ENCODE measurements around the gene REV1. TPM values are rescaled to one million over a fixed set of nuclear protein-coding genes. Genes with fewer than 3 reads are reported as not detected.

Gene REV1
- total RNA-seq, 1 experiment from 2014 or later = 38.6 TPM

GRCh38 chr2:99404797-99405669 is 84.8 kb downstream of the REV1 start:
- no peaks in the 10 kb centered on the region for H3K9me3 Mint-ChIP-seq (ENCODE audit: unreplicated experiment)
- CTCF ChIA-PET = no interaction called here
- no TSS peak for BruUV-seq (replicated peaks)
- intact Hi-C loops (cut with micrococcal nuclease) = no loop called here
- no peak for DNase-seq (ENCODE audit: unreplicated experiment)
- H3K4me1 Mint-ChIP-seq (ENCODE audit: insufficient read depth, unreplicated experiment) = no peaks in the 10 kb centered on the region
- TF ChIP-seq CTCF (IDR thresholded peaks at IDR 0.05; ENCODE audit: unreplicated experiment) = no peak
- H3K27me3 Mint-ChIP-seq (ENCODE audit: insufficient read depth, unreplicated experiment) = no peaks in the 10 kb centered on the region
- peaks cover 80% of the 10 kb centered on the region for H3K36me3 Mint-ChIP-seq (ENCODE audit: insufficient read depth, unreplicated experiment)
- POLR2A ChIA-PET = interaction anchor here (1.0 kb wide), 1 partner anchor 16 kb away, joined by 3 read pairs; no protein-coding TSS in a partner anchor
- no peak overlapping the region for H3K27ac Mint-ChIP-seq (ENCODE audit: low read depth, unreplicated experiment)
- no peak overlapping the region for H3K4me3 Mint-ChIP-seq (ENCODE audit: unreplicated experiment)

DNA sequence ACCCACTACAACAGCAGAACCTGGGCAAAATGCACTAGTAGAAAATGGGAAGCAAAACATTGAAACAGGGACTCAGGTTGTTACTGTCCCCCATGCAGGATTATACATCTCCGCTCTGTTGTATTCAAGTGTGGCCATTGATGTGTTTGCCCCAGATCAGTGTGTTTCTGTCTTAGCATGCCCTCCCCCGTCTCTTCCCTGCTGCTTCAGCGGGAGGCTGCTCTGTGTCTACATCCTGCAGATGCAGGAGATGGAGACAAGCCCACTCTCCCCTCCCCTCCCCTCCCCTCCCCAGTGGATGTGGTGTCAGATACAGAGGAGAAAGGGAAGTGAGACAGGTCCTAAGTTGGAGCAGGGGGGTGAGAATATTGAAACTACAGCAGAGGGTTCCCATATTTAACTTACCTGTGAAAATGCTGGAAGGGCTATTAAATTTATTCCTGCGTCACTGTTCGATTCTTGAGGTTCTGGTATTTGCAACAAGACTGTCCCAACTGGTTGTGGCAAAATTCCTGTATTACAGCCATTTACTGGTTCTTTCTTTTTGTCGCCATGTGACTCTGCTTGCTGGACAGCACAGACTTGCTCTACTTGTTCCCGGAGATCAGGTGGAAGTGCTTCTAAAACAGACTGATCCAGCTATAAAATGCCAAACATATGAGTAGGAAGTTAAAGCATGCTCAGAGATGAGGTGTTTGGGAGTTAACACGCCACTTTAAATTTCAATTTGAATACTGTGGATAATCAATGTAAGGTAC is 85.6 kb downstream of the REV1 start:
- no TSS peak for BruUV-seq (replicated peaks)
- H3K9me3 Mint-ChIP-seq (ENCODE audit: unreplicated experiment) = no peaks in the 10 kb centered on the region
- intact Hi-C loops (cut with micrococcal nuclease) = no loop called here
- no peaks in the 10 kb centered on the region for H3K4me1 Mint-ChIP-seq (ENCODE audit: insufficient read depth, unreplicated experiment)
- H3K27me3 Mint-ChIP-seq (ENCODE audit: insufficient read depth, unreplicated experiment) = no peaks in the 10 kb centered on the region
- no peak overlapping the region for H3K4me3 Mint-ChIP-seq (ENCODE audit: unreplicated experiment)
- ChIA-PET CTCF (interaction anchor here (0.6 kb wide), 1 partner anchor 25 kb away, joined by 3 read pairs; no protein-coding TSS in a partner anchor), POLR2A (interaction anchor here (1.0 to 1.4 kb wide), 2 partner anchors 16 to 70 kb away, joined by 3 read pairs; no protein-coding TSS in a partner anchor)
- H3K27ac Mint-ChIP-seq (ENCODE audit: low read depth, unreplicated experiment) = peak overlapping the region; percentile 67
- no peak for TF ChIP-seq CTCF (IDR thresholded peaks at IDR 0.05; ENCODE audit: unreplicated experiment)
- peaks cover 88% of the 10 kb centered on the region for H3K36me3 Mint-ChIP-seq (ENCODE audit: insufficient read depth, unreplicated experiment)
- DNase-seq (ENCODE audit: unreplicated experiment) = no peak

DNA sequence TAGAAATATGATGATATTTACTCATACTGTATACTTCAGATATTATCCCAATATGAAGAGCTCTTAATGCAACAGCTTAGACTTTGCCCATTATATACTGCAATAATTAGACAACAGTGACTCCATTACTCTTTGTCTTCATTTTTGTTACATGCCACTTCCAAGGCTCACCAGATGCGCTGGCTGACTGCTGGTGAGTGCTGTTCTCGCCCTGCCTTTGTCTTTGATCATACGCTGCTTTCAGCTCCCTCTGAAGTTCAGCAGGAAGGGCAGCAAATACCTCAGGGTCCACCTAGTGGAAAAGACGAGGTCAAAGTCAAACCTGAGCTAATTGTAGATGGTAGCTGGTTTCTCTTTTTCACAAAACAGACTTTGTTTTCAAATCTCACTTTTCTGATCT is 86.3 kb downstream of the REV1 start:
- no TSS peak for BruUV-seq (replicated peaks)
- Mint-ChIP-seq H3K9me3 (ENCODE audit: unreplicated experiment) (no peaks in the 10 kb centered on the region), H3K36me3 (ENCODE audit: insufficient read depth, unreplicated experiment) (peaks cover 95% of the 10 kb centered on the region), H3K27ac (ENCODE audit: low read depth, unreplicated experiment) (peak overlapping the region; percentile 67), H3K4me1 (ENCODE audit: insufficient read depth, unreplicated experiment) (no peaks in the 10 kb centered on the region), H3K27me3 (ENCODE audit: insufficient read depth, unreplicated experiment) (no peaks in the 10 kb centered on the region), H3K4me3 (ENCODE audit: unreplicated experiment) (no peak overlapping the region)
- intact Hi-C loops (cut with micrococcal nuclease) = no loop called here
- ChIA-PET CTCF (interaction anchor here (0.6 to 1.5 kb wide), 3 partner anchors 10 to 38 kb away, joined by 3 to 4 read pairs (median 3); no protein-coding TSS in a partner anchor), POLR2A (interaction anchor here (0.8 to 1.4 kb wide), 2 partner anchors 31 to 71 kb away, joined by 3 read pairs; no protein-coding TSS in a partner anchor)
- TF ChIP-seq CTCF (IDR thresholded peaks at IDR 0.05; ENCODE audit: unreplicated experiment) = no peak
- DNase-seq (ENCODE audit: unreplicated experiment) = no peak

- CTCF ChIA-PET = interaction anchor here (0.6 to 1.5 kb wide), 2 partner anchors 9 to 38 kb away, joined by 3 to 4 read pairs; no protein-coding TSS in a partner anchor
- no peak for TF ChIP-seq CTCF (IDR thresholded peaks at IDR 0.05; ENCODE audit: unreplicated experiment)
- peak overlapping the region; percentile 67 for H3K27ac Mint-ChIP-seq (ENCODE audit: low read depth, unreplicated experiment)
- peaks cover 4% of the 10 kb centered on the region for H3K4me1 Mint-ChIP-seq (ENCODE audit: insufficient read depth, unreplicated experiment)
- no TSS peak for BruUV-seq (replicated peaks)
- no peaks in the 10 kb centered on the region for H3K27me3 Mint-ChIP-seq (ENCODE audit: insufficient read depth, unreplicated experiment)
- no peak for DNase-seq (ENCODE audit: unreplicated experiment)
- H3K9me3 Mint-ChIP-seq (ENCODE audit: unreplicated experiment) = no peaks in the 10 kb centered on the region
- POLR2A ChIA-PET = interaction anchor here (0.8 to 1.4 kb wide), 2 partner anchors 31 to 71 kb away, joined by 3 read pairs; no protein-coding TSS in a partner anchor
- H3K36me3 Mint-ChIP-seq (ENCODE audit: insufficient read depth, unreplicated experiment) = peaks cover 96% of the 10 kb centered on the region
- intact Hi-C loops (cut with micrococcal nuclease) = no loop called here
- H3K4me3 Mint-ChIP-seq (ENCODE audit: unreplicated experiment) = no peak overlapping the region
These were observed 86.7 kb downstream of the REV1 start for GRCh38 chr2:99403084-99403483.
